ENCODE data around the gene CDK5RAP2.

GRCh38 chr9:120593250-120593954, 13.4 kb upstream of the CDK5RAP2 start:
- no peak for TF ChIP-seq EZH2 (IDR thresholded peaks at IDR 0.05; ENCODE audit: insufficient read depth, poor library complexity, severe bottlenecking)
- TF ChIP-seq EZH2phosphoT487 (IDR thresholded peaks at IDR 0.05; ENCODE audit: insufficient read depth, low read depth): no peak
